ENCODE results near the gene ARHGEF10L. TPM values are rescaled to one million over a fixed set of nuclear protein-coding genes. Genes with fewer than 3 reads are reported as not detected.

Gene ARHGEF10L
- total RNA-seq, 4 donors from 2014 or later: 30.0 to 61.4 (median 44.7) TPM

GRCh38 chr1:17733661-17734060 lies 194.2 kb downstream of the ARHGEF10L start:
- no peak overlapping the region for H3K27ac ChIP-seq
- H3K27me3 ChIP-seq: peaks cover 0 to 60% (median 0%) of the 10 kb centered on the region in 4 donors
- WGBS, 2 donors: 72 to 80% methylated on average over 14 to 19 of the region's 21 CpGs
- H3K9me3 ChIP-seq: no peaks in the 10 kb centered on the region
- TF ChIP-seq POLR2A (IDR thresholded peaks at IDR 0.05): no peak
- TF ChIP-seq, protein P1, sequence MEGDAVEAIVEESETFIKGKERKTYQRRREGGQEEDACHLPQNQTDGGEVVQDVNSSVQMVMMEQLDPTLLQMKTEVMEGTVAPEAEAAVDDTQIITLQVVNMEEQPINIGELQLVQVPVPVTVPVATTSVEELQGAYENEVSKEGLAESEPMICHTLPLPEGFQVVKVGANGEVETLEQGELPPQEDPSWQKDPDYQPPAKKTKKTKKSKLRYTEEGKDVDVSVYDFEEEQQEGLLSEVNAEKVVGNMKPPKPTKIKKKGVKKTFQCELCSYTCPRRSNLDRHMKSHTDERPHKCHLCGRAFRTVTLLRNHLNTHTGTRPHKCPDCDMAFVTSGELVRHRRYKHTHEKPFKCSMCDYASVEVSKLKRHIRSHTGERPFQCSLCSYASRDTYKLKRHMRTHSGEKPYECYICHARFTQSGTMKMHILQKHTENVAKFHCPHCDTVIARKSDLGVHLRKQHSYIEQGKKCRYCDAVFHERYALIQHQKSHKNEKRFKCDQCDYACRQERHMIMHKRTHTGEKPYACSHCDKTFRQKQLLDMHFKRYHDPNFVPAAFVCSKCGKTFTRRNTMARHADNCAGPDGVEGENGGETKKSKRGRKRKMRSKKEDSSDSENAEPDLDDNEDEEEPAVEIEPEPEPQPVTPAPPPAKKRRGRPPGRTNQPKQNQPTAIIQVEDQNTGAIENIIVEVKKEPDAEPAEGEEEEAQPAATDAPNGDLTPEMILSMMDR (IDR thresholded peaks at IDR 0.05): no peak
- intact Hi-C loops (cut with DNase I): no loop called here
- H3K4me3 ChIP-seq: no peak overlapping the region
- no peaks in the 10 kb centered on the region for H3K36me3 ChIP-seq
- DNase-seq: no peak
- H3K4me1 ChIP-seq: no peaks in the 10 kb centered on the region

DNA sequence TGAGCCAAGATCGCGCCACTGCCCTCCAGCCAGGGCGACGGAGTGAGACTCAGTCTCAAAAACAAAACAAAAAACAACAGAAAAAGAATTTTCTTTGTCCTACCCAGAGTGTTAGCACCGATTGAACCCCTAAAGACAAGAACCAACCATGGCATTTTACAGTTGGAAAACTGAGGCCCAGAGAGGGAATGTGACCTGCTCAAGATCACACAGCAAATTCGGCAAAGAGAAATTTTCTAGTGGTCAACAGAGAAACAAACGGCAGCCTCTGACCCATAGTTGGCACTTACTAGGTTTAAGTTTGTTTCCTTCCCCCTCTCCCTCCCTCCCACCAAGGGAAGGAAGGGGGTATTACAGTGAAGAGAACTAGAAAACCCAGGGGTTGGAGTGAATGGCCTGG lies 195.1 kb downstream of the ARHGEF10L start:
- Histone ChIP-seq H3K4me1 (no peaks in the 10 kb centered on the region), H3K9me3 (no peaks in the 10 kb centered on the region), H3K27ac (no peak overlapping the region), H3K27me3 (peaks cover 0 to 63% (median 0%) of the 10 kb centered on the region in 4 donors), H3K36me3 (no peaks in the 10 kb centered on the region), H3K4me3 (no peak overlapping the region)
- 68 to 74% methylated on average over 7 of the region's 7 CpGs for WGBS, 2 donors
- intact Hi-C loops (cut with DNase I): no loop called here
- TF ChIP-seq, protein P1 (IDR thresholded peaks at IDR 0.05): no peak
- TF ChIP-seq POLR2A (IDR thresholded peaks at IDR 0.05): no peak
- no peak for DNase-seq

DNA sequence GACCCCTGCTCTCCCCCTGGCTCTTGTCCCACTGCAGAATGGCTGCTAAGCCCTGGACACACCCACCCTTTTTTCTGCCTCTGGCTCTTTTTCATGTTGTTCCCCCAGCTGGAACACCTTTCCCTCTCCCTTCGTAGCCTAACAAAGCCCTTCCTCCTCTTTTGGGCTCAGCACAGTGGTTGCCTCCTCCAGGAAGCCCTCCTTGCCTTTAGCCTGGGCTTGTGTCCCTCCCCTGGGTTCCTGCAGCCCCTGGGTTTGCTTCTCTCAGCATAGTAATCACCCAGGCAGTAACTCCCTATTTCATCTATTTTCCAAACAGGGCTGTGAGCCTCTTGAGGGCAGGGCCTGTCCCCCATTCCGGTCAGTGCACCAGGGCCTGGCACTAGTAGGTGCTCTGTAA lies 195.8 kb downstream of the ARHGEF10L start:
- Histone ChIP-seq H3K36me3 (no peaks in the 10 kb centered on the region), H3K9me3 (no peaks in the 10 kb centered on the region), H3K27ac (no peak overlapping the region), H3K27me3 (peaks cover 0 to 67% (median 0%) of the 10 kb centered on the region in 4 donors), H3K4me3 (no peak overlapping the region), H3K4me1 (no peaks in the 10 kb centered on the region)
- intact Hi-C loops (cut with DNase I): no loop called here
- DNase-seq: no peak
- TF ChIP-seq, protein P1 (IDR thresholded peaks at IDR 0.05): no peak
- no peak for TF ChIP-seq POLR2A (IDR thresholded peaks at IDR 0.05)
- WGBS, 2 donors: 48 to 72% methylated on average over 1 to 2 of the region's 2 CpGs

DNA sequence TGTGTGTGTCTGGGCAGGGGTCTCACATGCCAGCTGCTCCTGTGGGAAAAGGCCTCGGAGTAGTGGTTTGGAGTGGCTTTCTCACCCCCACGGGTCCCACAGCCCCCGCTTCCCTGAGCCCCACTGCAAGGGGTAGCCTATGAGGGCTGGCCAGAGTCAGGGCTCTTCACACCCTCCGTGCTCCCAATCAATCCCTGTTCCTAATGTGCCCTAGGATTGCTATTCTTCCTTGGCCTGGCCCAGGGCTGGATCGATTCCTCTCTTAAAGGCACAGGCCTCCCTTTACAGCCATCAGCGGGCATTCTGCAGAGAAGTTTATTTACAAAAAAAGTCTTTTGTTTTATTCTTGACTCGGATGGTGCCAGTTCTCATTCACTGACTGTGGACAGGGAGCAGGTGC lies 196.3 kb downstream of the ARHGEF10L start:
- no peak overlapping the region for H3K27ac ChIP-seq
- no peaks in the 10 kb centered on the region for H3K36me3 ChIP-seq
- TF ChIP-seq, protein P1 (IDR thresholded peaks at IDR 0.05): no peak
- no peak for TF ChIP-seq POLR2A (IDR thresholded peaks at IDR 0.05)
- no peak overlapping the region for H3K4me3 ChIP-seq
- H3K9me3 ChIP-seq: no peaks in the 10 kb centered on the region
- peaks cover 0 to 71% (median 0%) of the 10 kb centered on the region in 4 donors for H3K27me3 ChIP-seq
- no peak for DNase-seq
- no peaks in the 10 kb centered on the region for H3K4me1 ChIP-seq
- intact Hi-C loops (cut with DNase I): no loop called here
- 17 to 37% methylated on average over 3 to 4 of the region's 7 CpGs for WGBS, 2 donors

DNA sequence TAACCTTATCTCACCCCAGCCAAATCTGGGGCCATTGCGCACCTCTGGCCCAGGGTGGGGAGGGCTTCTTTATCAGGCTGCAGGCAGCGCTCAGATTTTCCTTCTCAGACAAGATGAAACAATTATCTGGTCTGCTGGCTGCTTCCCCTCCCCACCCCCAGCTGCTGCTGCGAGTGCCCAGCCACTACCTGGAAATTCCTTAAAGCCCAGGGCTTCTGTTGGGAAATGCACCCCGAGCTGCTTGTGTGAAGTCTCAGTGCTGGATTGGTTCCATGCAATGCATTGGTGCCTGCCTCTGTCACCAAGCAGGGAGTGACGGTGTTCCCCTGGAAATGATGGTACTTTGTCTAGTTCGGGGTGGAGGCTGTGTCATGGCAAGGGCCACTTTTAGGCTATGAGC lies 197.1 kb downstream of the ARHGEF10L start:
- intact Hi-C loops (cut with DNase I): no loop called here
- Histone ChIP-seq H3K27me3 (peaks cover 0 to 72% (median 1%) of the 10 kb centered on the region in 4 donors), H3K36me3 (no peaks in the 10 kb centered on the region), H3K4me1 (no peaks in the 10 kb centered on the region), H3K9me3 (no peaks in the 10 kb centered on the region), H3K4me3 (no peak overlapping the region), H3K27ac (no peak overlapping the region)
- DNase-seq: no peak
- TF ChIP-seq, protein P1 (IDR thresholded peaks at IDR 0.05): no peak
- TF ChIP-seq POLR2A (IDR thresholded peaks at IDR 0.05): no peak
- 73 to 81% methylated on average over 2 to 4 of the region's 6 CpGs for WGBS, 2 donors
